HCT116 (cell line): ENCODE data around the gene LYPD3. TPM values are rescaled to one million over a fixed set of nuclear protein-coding genes. Genes with fewer than 3 reads are reported as not detected.

Experiments used
- ATAC-seq: fragments of 200-7000 bp; cut with Tn5 transposase; 2 replicates; pipeline ENCODE4 v1.9.1; 2020; ENCODE audit warnings: mild to moderate bottlenecking, moderate library complexity
- BruUV-seq: library from RNA; stranded (reverse); fragments of 400-500 nt; replicated peaks from 2 replicates; lab custom pipeline; 2021; lab: Mats Ljungman, UMichigan
- CTCF ChIA-PET: fragments of 300-600 bp; sonication (Branson Sonifier 250); formaldehyde crosslinking; loops from one replicate; lab custom pipeline; 2021; ENCODE audit warnings: antibody characterized with exemption; lab: Charles Lee
- POLR2A ChIA-PET: fragments of 300-600, 350-600 bp; sonication (Branson Sonifier 250); formaldehyde crosslinking; loops from one replicate; lab custom pipeline; 2021; ENCODE audit warnings: antibody characterized with exemption; lab: Charles Lee
- RAD21 ChIA-PET, 2 experiments: fragments of 300-600 bp; sonication (Branson Sonifier 250); formaldehyde crosslinking; loops; one replicate each; lab custom pipeline; 2023; ENCODE audit warnings: low total read pairs in 2 of 2; ENCODE audit not compliant: uncharacterized antibody in 2 of 2, unreplicated experiment in 2 of 2, low non-redundant PET in 1 of 2; lab: Charles Lee
- DNase-seq: peaks from one replicate; pipeline ENCODE4 v3.0.0-alpha.2; 2010; ENCODE audit warnings: low read depth, low spot score
- H2AFZ ChIP-seq: fragments of 200-600 bp; shearing (Covaris generic), sonication (generic); 2 replicates; pipeline ENCODE4 v1.6.1; 2017; ENCODE audit warnings: low read depth, mixed run types, mixed read lengths, antibody characterized with exemption, low read length; ENCODE audit not compliant: poor library complexity, severe bottlenecking
- H3K27ac ChIP-seq: 2 replicates; pipeline ENCODE4 v1.5.1; 2012; ENCODE audit warnings: low read depth, low read length
- H3K27me3 ChIP-seq: fragments of 200-600 bp; sonication (generic); 2 replicates; pipeline ENCODE4 v1.6.1; 2016; ENCODE audit warnings: mixed run types, low read length, mixed read lengths; ENCODE audit not compliant: insufficient read depth
- H3K36me3 ChIP-seq, 2 experiments: fragments of 200-500 bp in 1 of 2; fragments of 200-600 bp in 1 of 2; sonication (Bioruptor generic) in 1 of 2; sonication (generic) in 1 of 2; 2 replicates each; pipeline versions ENCODE4 v1.5.1 to v1.6.1; 2014 to 2016; ENCODE audit warnings: low read length in 2 of 2, inconsistent platforms in 1 of 2, mixed read lengths in 1 of 2, mixed run types in 1 of 2; ENCODE audit not compliant: insufficient read depth in 2 of 2, control insufficient read depth in 1 of 2
- H3K4me1 ChIP-seq, 2 experiments: fragments of 200-600 bp in 1 of 2; sonication (generic) in 1 of 2; 2 replicates each; pipeline versions ENCODE4 v1.5.1 to v1.6.1; 2012 to 2017; ENCODE audit warnings: low read length in 2 of 2, inconsistent platforms in 1 of 2, mild to moderate bottlenecking in 1 of 2, mixed read lengths in 1 of 2, mixed run types in 1 of 2, moderate library complexity in 1 of 2; ENCODE audit not compliant: insufficient read depth in 2 of 2, control insufficient read depth in 1 of 2
- H3K4me2 ChIP-seq: fragments of 200-600 bp; sonication (generic); 2 replicates; pipeline ENCODE4 v1.6.1; 2017; ENCODE audit warnings: mixed run types, low read length, mixed read lengths
- H3K4me3 ChIP-seq, 2 experiments: fragments of 200-600 bp in 1 of 2; sonication (generic) in 1 of 2; replicated peaks in 1 of 2; 2 replicates each; pipeline ENCODE4 v1.5.1; 2011 to 2016; ENCODE audit warnings: low read length in 2 of 2, control low read depth in 1 of 2, low read depth in 1 of 2, mild to moderate bottlenecking in 1 of 2, mixed read lengths in 1 of 2, mixed run types in 1 of 2
- H3K79me2 ChIP-seq: fragments of 200-600 bp; sonication (generic); 2 replicates; pipeline ENCODE4 v1.6.1; 2017; ENCODE audit warnings: mild to moderate bottlenecking, mixed run types, low read length, moderate library complexity, mixed read lengths; ENCODE audit not compliant: insufficient read depth
- H3K9ac ChIP-seq: fragments of 200-600 bp; sonication (generic); 2 replicates; pipeline ENCODE4 v1.6.1; 2016; ENCODE audit warnings: low read length, mixed read lengths
- H3K9me2 ChIP-seq: fragments of 200-600 bp; sonication (generic), shearing (Covaris generic); 2 replicates; pipeline ENCODE4 v1.6.1; 2017; ENCODE audit warnings: mixed run types, mild to moderate bottlenecking, moderate library complexity; ENCODE audit not compliant: insufficient read depth
- H3K9me3 ChIP-seq, 2 experiments: fragments of 200-500 bp in 1 of 2; fragments of 200-600 bp in 1 of 2; sonication (Bioruptor generic) in 1 of 2; sonication (generic) in 1 of 2; 2 replicates each; pipeline ENCODE4 v1.6.1; 2014 to 2017; ENCODE audit warnings: low read length in 2 of 2, mixed read lengths in 2 of 2, inconsistent platforms in 1 of 2, low read depth in 1 of 2, mild to moderate bottlenecking in 1 of 2, mixed run types in 1 of 2, moderate library complexity in 1 of 2; ENCODE audit not compliant: control insufficient read depth in 1 of 2, insufficient read depth in 1 of 2
- H4K20me1 ChIP-seq: fragments of 200-600 bp; sonication (generic), shearing (Covaris generic); 2 replicates; pipeline ENCODE4 v1.6.1; 2017; ENCODE audit warnings: mixed run types, mild to moderate bottlenecking, moderate library complexity; ENCODE audit not compliant: insufficient read depth
- CBX3 ChIP-seq: IDR thresholded peaks from 2 replicates; pipeline ENCODE4 v1.6.1; 2012; ENCODE audit warnings: low read depth
- CEBPB ChIP-seq: IDR thresholded peaks from 2 replicates; pipeline ENCODE4 v1.6.1; 2012; ENCODE audit warnings: low read depth
- EGR1 ChIP-seq: IDR thresholded peaks from 2 replicates; pipeline ENCODE4 v1.6.1; 2012; ENCODE audit warnings: low read depth
- ELF1 ChIP-seq: IDR thresholded peaks from 2 replicates; pipeline ENCODE4 v1.6.1; 2012; ENCODE audit warnings: low read depth, borderline replicate concordance
- EZH2phosphoT487 ChIP-seq: fragments of 200-600 bp; IDR thresholded peaks from 2 replicates; pipeline ENCODE4 v1.6.1; 2018; ENCODE audit warnings: antibody characterized with exemption, borderline replicate concordance
- FOSL1 ChIP-seq: IDR thresholded peaks from 2 replicates; pipeline ENCODE4 v1.6.1; 2012; ENCODE audit warnings: low read depth
- POLR2AphosphoS5 ChIP-seq: IDR thresholded peaks from 2 replicates; pipeline ENCODE4 v1.6.1; 2011; ENCODE audit warnings: mild to moderate bottlenecking, low read depth, low read length, moderate library complexity
- SIN3A ChIP-seq: IDR thresholded peaks from 2 replicates; pipeline ENCODE4 v1.6.1; 2012; ENCODE audit warnings: low read depth
- SP1 ChIP-seq: IDR thresholded peaks from 2 replicates; pipeline ENCODE4 v1.6.1; 2012; ENCODE audit warnings: low read depth
- SRF ChIP-seq: IDR thresholded peaks from 2 replicates; pipeline ENCODE4 v1.6.1; 2012; ENCODE audit warnings: low read depth
- TCF7L2 ChIP-seq: IDR thresholded peaks from 2 replicates; pipeline ENCODE4 v1.7.0; 2011; ENCODE audit warnings: borderline replicate concordance, inconsistent platforms; ENCODE audit not compliant: insufficient read depth, insufficient read length; ENCODE audit errors: extremely low read depth
- YY1 ChIP-seq: IDR thresholded peaks from 2 replicates; pipeline ENCODE4 v1.6.1; 2011; ENCODE audit warnings: low read length, low read depth, moderate library complexity, mild to moderate bottlenecking; ENCODE audit not compliant: insufficient replicate concordance; ENCODE audit errors: extremely low read depth
- ZNF274 ChIP-seq: fragments of 200-500 bp; sonication (Bioruptor generic); IDR thresholded peaks from 2 replicates; pipeline ENCODE4 v1.6.1; 2014; ENCODE audit warnings: mild to moderate bottlenecking, low read depth, low read length, inconsistent platforms
- intact Hi-C: fragments of 100-400 bp; cut with micrococcal nuclease; formaldehyde crosslinking; loops from 2 replicates; pipeline ENCODE4 v1.10.0; 2022
- total RNA-seq: library from RNA; stranded (reverse); gene quantifications from one replicate; pipeline ENCODE4 v1.2.1, GENCODE V29; 2021; ENCODE audit not compliant: unreplicated experiment
- TF ChIP-seq, protein P1 (sequence below): IDR thresholded peaks from 2 replicates; pipeline ENCODE4 v1.6.1; 2012
- TF ChIP-seq, protein P2 (sequence below), 3 experiments: fragments of 200-600 bp in 1 of 3; sonication (generic) in 1 of 3; IDR thresholded peaks in 2 of 3; conservative IDR thresholded peaks in 1 of 3; 2 replicates each; pipeline ENCODE4 v1.5.1; 2012 to 2017; ENCODE audit warnings: low read depth in 2 of 3, low read length in 2 of 3, antibody characterized with exemption in 1 of 3, borderline replicate concordance in 1 of 3, control low read depth in 1 of 3, mild to moderate bottlenecking in 1 of 3, mixed read lengths in 1 of 3, mixed run types in 1 of 3, moderate library complexity in 1 of 3; ENCODE audit not compliant: insufficient read depth in 1 of 3
- TF ChIP-seq, protein P3 (sequence below): IDR thresholded peaks from 2 replicates; pipeline ENCODE4 v1.6.1; 2011; ENCODE audit warnings: mild to moderate bottlenecking, low read length, moderate library complexity; ENCODE audit not compliant: insufficient replicate concordance; ENCODE audit errors: extremely low read depth
- TF ChIP-seq, protein P4 (sequence below): IDR thresholded peaks from 2 replicates; pipeline ENCODE4 v1.6.1; 2012
- TF ChIP-seq, protein P5 (sequence below): IDR thresholded peaks from 2 replicates; pipeline ENCODE4 v1.6.1; 2012; ENCODE audit warnings: low read depth

Gene LYPD3
- total RNA-seq, 1 experiment from 2014 or later = 3.6 TPM

DNA sequence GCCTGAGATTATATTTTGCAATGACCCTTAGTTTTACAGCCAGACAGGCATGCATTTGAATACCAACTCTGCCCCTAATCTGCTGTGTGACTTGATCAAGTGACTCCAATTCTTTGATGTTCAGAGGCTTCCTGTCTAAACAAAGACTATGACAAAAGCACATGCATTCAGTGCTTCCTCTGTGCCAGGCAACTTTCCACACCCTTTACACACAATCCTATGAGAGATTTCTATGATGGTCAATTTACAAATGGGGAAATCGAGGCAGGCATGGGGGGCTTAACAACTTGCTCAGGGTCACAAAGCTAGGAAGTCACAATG lies 3.7 kb upstream of the LYPD3 start:
- H3K4me2 ChIP-seq = no peak overlapping the region
- no peak for ATAC-seq
- TF ChIP-seq EZH2phosphoT487 (no peak), SIN3A (no peak), ELF1 (no peak), EGR1 (no peak), SRF (no peak), YY1 (no peak), SP1 (no peak), TCF7L2 (no peak), CEBPB (no peak), ZNF274 (no peak), POLR2AphosphoS5 (no peak), FOSL1 (no peak), CBX3 (no peak)
- TF ChIP-seq, protein P1, sequence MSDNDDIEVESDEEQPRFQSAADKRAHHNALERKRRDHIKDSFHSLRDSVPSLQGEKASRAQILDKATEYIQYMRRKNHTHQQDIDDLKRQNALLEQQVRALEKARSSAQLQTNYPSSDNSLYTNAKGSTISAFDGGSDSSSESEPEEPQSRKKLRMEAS = no peak
- TF ChIP-seq, protein P2, sequence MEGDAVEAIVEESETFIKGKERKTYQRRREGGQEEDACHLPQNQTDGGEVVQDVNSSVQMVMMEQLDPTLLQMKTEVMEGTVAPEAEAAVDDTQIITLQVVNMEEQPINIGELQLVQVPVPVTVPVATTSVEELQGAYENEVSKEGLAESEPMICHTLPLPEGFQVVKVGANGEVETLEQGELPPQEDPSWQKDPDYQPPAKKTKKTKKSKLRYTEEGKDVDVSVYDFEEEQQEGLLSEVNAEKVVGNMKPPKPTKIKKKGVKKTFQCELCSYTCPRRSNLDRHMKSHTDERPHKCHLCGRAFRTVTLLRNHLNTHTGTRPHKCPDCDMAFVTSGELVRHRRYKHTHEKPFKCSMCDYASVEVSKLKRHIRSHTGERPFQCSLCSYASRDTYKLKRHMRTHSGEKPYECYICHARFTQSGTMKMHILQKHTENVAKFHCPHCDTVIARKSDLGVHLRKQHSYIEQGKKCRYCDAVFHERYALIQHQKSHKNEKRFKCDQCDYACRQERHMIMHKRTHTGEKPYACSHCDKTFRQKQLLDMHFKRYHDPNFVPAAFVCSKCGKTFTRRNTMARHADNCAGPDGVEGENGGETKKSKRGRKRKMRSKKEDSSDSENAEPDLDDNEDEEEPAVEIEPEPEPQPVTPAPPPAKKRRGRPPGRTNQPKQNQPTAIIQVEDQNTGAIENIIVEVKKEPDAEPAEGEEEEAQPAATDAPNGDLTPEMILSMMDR (IDR thresholded peaks at IDR 0.05 in 2 of 3, conservative IDR thresholded peaks at IDR 0.05 in 1 of 3; ENCODE audit: borderline replicate concordance in 1 of 3, insufficient read depth in 1 of 3, low read depth in 2 of 3, low read length in 2 of 3) = no peak
- TF ChIP-seq, protein P3, sequence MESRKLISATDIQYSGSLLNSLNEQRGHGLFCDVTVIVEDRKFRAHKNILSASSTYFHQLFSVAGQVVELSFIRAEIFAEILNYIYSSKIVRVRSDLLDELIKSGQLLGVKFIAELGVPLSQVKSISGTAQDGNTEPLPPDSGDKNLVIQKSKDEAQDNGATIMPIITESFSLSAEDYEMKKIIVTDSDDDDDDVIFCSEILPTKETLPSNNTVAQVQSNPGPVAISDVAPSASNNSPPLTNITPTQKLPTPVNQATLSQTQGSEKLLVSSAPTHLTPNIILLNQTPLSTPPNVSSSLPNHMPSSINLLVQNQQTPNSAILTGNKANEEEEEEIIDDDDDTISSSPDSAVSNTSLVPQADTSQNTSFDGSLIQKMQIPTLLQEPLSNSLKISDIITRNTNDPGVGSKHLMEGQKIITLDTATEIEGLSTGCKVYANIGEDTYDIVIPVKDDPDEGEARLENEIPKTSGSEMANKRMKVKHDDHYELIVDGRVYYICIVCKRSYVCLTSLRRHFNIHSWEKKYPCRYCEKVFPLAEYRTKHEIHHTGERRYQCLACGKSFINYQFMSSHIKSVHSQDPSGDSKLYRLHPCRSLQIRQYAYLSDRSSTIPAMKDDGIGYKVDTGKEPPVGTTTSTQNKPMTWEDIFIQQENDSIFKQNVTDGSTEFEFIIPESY = no peak
- TF ChIP-seq, protein P4, sequence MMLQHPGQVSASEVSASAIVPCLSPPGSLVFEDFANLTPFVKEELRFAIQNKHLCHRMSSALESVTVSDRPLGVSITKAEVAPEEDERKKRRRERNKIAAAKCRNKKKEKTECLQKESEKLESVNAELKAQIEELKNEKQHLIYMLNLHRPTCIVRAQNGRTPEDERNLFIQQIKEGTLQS = no peak
- TF ChIP-seq, protein P5, sequence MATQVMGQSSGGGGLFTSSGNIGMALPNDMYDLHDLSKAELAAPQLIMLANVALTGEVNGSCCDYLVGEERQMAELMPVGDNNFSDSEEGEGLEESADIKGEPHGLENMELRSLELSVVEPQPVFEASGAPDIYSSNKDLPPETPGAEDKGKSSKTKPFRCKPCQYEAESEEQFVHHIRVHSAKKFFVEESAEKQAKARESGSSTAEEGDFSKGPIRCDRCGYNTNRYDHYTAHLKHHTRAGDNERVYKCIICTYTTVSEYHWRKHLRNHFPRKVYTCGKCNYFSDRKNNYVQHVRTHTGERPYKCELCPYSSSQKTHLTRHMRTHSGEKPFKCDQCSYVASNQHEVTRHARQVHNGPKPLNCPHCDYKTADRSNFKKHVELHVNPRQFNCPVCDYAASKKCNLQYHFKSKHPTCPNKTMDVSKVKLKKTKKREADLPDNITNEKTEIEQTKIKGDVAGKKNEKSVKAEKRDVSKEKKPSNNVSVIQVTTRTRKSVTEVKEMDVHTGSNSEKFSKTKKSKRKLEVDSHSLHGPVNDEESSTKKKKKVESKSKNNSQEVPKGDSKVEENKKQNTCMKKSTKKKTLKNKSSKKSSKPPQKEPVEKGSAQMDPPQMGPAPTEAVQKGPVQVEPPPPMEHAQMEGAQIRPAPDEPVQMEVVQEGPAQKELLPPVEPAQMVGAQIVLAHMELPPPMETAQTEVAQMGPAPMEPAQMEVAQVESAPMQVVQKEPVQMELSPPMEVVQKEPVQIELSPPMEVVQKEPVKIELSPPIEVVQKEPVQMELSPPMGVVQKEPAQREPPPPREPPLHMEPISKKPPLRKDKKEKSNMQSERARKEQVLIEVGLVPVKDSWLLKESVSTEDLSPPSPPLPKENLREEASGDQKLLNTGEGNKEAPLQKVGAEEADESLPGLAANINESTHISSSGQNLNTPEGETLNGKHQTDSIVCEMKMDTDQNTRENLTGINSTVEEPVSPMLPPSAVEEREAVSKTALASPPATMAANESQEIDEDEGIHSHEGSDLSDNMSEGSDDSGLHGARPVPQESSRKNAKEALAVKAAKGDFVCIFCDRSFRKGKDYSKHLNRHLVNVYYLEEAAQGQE = no peak
- TF ChIP-seq, all 23 proteins: peak for 0

More for the DNA sequence above, 3.7 kb upstream of the LYPD3 start:
- no peak overlapping the region for H3K9ac ChIP-seq
- DNase-seq = no peak
- no peaks in the 10 kb centered on the region for H3K9me3 ChIP-seq
- H3K27ac ChIP-seq = no peak overlapping the region
- ChIA-PET POLR2A (no interaction called here), RAD21 (no interaction called here), CTCF (no interaction called here)
- intact Hi-C loops = no loop called here
- H4K20me1 ChIP-seq = no peaks in the 10 kb centered on the region
- H3K79me2 ChIP-seq = no peaks in the 10 kb centered on the region
- no peak overlapping the region for H2AFZ ChIP-seq
- no peak overlapping the region for H3K4me3 ChIP-seq
- H3K36me3 ChIP-seq = no peaks in the 10 kb centered on the region
- BruUV-seq = no TSS peak
- H3K9me2 ChIP-seq = no peaks in the 10 kb centered on the region
- H3K4me1 ChIP-seq = peaks cover 18 to 48% of the 10 kb centered on the region in 2 experiments
- no peaks in the 10 kb centered on the region for H3K27me3 ChIP-seq
